MCF 10A (cell line): ENCODE data around the gene NSMCE4A. TPM values are rescaled to one million over a fixed set of nuclear protein-coding genes. Genes with fewer than 3 reads are reported as not detected.
A peak's percentile ranks its signal among the peaks of the same experiment; 100 is the strongest.

Experiments
- BruUV-seq: library from RNA; stranded (reverse); fragments of 400-500 nt; replicated peaks from 2 replicates; lab custom pipeline; 2021; lab: Mats Ljungman, UMichigan
- CTCF ChIA-PET: fragments of 300-600 bp; sonication (Branson Sonifier 250); formaldehyde crosslinking; extraction: SDS; loops from one replicate; lab custom pipeline; 2021; ENCODE audit warnings: antibody characterized with exemption, inconsistent platforms; lab: Yijun Ruan, JAX
- POLR2A ChIA-PET: fragments of 300-600, 350-650 bp; sonication (Branson Sonifier 250); formaldehyde crosslinking; extraction: SDS; loops from one replicate; lab custom pipeline; 2020; ENCODE audit warnings: antibody characterized with exemption, inconsistent platforms; lab: Yijun Ruan, JAX
- DNase-seq: peaks from one replicate; pipeline ENCODE4 v3.0.0-alpha.2; 2018; ENCODE audit not compliant: unreplicated experiment
- H3K27ac Mint-ChIP-seq: one replicate; pipeline ENCODE4 v1.8.0; 2022; ENCODE audit warnings: mild to moderate bottlenecking, low read depth, mixed read lengths; ENCODE audit not compliant: unreplicated experiment
- H3K27me3 Mint-ChIP-seq: one replicate; pipeline ENCODE4 v1.8.0; 2022; ENCODE audit warnings: mixed read lengths; ENCODE audit not compliant: insufficient read depth, unreplicated experiment
- H3K36me3 Mint-ChIP-seq: one replicate; pipeline ENCODE4 v1.8.0; 2022; ENCODE audit warnings: mild to moderate bottlenecking, moderate library complexity, mixed read lengths; ENCODE audit not compliant: insufficient read depth, unreplicated experiment
- H3K4me1 Mint-ChIP-seq: one replicate; pipeline ENCODE4 v1.8.0; 2022; ENCODE audit warnings: mixed read lengths; ENCODE audit not compliant: insufficient read depth, unreplicated experiment
- H3K4me3 Mint-ChIP-seq: one replicate; pipeline ENCODE4 v1.8.0; 2022; ENCODE audit warnings: mild to moderate bottlenecking, moderate library complexity, mixed read lengths; ENCODE audit not compliant: unreplicated experiment
- H3K9me3 Mint-ChIP-seq: one replicate; pipeline ENCODE4 v1.8.0; 2022; ENCODE audit warnings: mixed read lengths; ENCODE audit not compliant: unreplicated experiment
- intact Hi-C: fragments of 100-400 bp; cut with micrococcal nuclease; formaldehyde crosslinking; loops from 2 replicates; pipeline ENCODE4 v1.14.1; 2022
- total RNA-seq: library from RNA; stranded (reverse); gene quantifications from 2 replicates; pipeline ENCODE4 v1.2.3, GENCODE V29; 2022
- TF ChIP-seq, protein P1 (sequence below): fragments of 200-600 bp; IDR thresholded peaks from one replicate; pipeline ENCODE4 v1.8.0; 2022; ENCODE audit warnings: antibody characterized with exemption, mild to moderate bottlenecking; ENCODE audit not compliant: unreplicated experiment

Gene NSMCE4A
- total RNA-seq, 1 experiment from 2014 or later = 30.2 TPM

DNA sequence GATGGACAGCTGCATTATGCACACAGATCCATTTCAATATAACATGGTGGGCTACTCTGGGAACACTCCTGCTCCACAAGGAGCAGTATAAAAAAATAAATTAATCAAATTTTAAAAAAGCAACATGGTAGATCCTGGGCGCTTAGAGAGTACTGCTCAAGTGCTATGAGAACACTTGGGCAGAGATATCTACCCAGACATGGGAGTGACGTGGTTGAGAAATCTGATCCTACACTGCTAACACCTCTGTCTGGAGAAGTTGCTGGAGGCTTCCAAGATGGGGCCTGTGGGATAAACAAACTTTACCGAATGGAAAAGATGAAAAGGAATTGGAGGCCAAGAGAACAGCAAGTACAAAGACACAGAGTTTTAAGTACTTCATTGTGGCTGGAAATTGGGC is 9.0 kb downstream of the NSMCE4A start:
- intact Hi-C loops = no loop called here
- peaks cover 77% of the 10 kb centered on the region for H3K36me3 Mint-ChIP-seq

DNA sequence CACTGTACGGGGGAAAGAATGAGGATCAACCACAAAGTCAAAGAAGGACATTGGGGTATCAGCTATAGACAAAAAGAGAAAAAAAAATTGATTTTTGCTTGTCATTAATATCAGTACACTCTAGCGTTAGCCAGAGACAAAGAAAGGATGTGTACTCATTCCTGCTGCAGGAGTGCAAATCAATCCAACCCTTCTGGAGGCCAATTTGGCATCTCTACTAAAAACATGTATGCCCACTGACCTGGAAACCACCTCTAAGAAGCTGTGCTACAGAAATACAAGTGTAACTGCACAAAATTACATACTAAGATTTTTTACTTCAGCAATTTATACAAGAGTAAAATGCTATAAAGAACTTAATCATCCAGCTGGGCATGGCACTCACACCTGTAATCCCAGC is 13.6 kb downstream of the NSMCE4A start:
- Mint-ChIP-seq H3K27me3 (no peaks in the 10 kb centered on the region), H3K27ac (no peak overlapping the region), H3K9me3 (no peaks in the 10 kb centered on the region), H3K36me3 (peaks cover 61% of the 10 kb centered on the region), H3K4me1 (peaks cover 6% of the 10 kb centered on the region), H3K4me3 (no peak overlapping the region)
- ChIA-PET CTCF (interaction anchor here (0.6 kb wide), 1 partner anchor 353 kb away, joined by 3 read pairs; no protein-coding TSS in a partner anchor), POLR2A (interaction anchor here (0.6 to 0.9 kb wide), 2 partner anchors 12 to 259 kb away, joined by 3 read pairs; no protein-coding TSS in a partner anchor)
- TF ChIP-seq, protein P1, sequence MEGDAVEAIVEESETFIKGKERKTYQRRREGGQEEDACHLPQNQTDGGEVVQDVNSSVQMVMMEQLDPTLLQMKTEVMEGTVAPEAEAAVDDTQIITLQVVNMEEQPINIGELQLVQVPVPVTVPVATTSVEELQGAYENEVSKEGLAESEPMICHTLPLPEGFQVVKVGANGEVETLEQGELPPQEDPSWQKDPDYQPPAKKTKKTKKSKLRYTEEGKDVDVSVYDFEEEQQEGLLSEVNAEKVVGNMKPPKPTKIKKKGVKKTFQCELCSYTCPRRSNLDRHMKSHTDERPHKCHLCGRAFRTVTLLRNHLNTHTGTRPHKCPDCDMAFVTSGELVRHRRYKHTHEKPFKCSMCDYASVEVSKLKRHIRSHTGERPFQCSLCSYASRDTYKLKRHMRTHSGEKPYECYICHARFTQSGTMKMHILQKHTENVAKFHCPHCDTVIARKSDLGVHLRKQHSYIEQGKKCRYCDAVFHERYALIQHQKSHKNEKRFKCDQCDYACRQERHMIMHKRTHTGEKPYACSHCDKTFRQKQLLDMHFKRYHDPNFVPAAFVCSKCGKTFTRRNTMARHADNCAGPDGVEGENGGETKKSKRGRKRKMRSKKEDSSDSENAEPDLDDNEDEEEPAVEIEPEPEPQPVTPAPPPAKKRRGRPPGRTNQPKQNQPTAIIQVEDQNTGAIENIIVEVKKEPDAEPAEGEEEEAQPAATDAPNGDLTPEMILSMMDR = no peak
- intact Hi-C loops = no loop called here
- BruUV-seq = no TSS peak
- no peak for DNase-seq

More for the DNA sequence above, 9.0 kb downstream of the NSMCE4A start:
- POLR2A ChIA-PET = no interaction called here
- no TSS peak for BruUV-seq
- H3K27me3 Mint-ChIP-seq = no peaks in the 10 kb centered on the region
- H3K9me3 Mint-ChIP-seq = no peaks in the 10 kb centered on the region
- H3K4me1 Mint-ChIP-seq = no peaks in the 10 kb centered on the region
- no peak overlapping the region for H3K27ac Mint-ChIP-seq
- CTCF ChIA-PET = no interaction called here
- TF ChIP-seq, protein P1 = no peak
- no peak for DNase-seq
- no peak overlapping the region for H3K4me3 Mint-ChIP-seq

DNA sequence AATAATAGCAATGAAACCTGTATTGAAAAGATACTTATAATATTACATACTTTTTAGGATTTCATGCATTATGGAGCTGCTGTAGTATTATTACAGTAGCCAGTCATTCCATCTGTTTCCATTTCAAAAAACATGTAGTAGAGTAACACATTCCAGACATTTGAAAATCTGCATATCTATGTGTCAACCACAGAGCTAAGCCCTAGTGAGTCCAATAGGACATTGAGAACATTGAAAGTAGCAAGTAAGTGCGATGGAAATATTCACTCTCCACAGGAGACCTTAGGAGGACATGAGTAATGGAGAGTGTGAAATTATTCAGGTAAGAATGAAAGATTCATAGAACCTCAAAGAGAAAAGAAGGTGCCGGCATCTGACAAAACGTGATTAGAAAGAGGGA is 15.3 kb downstream of the NSMCE4A start:
- Mint-ChIP-seq H3K27me3 (no peaks in the 10 kb centered on the region), H3K36me3 (peaks cover 60% of the 10 kb centered on the region), H3K4me3 (no peak overlapping the region), H3K27ac (no peak overlapping the region), H3K9me3 (no peaks in the 10 kb centered on the region), H3K4me1 (peaks cover 22% of the 10 kb centered on the region)
- intact Hi-C loops = no loop called here
- TF ChIP-seq, protein P1 = no peak
- POLR2A ChIA-PET = no interaction called here
- CTCF ChIA-PET = interaction anchor here (1.0 kb wide), 1 partner anchor 14 kb away, joined by 3 read pairs; no protein-coding TSS in a partner anchor
- no peak for DNase-seq
- BruUV-seq = no TSS peak

DNA sequence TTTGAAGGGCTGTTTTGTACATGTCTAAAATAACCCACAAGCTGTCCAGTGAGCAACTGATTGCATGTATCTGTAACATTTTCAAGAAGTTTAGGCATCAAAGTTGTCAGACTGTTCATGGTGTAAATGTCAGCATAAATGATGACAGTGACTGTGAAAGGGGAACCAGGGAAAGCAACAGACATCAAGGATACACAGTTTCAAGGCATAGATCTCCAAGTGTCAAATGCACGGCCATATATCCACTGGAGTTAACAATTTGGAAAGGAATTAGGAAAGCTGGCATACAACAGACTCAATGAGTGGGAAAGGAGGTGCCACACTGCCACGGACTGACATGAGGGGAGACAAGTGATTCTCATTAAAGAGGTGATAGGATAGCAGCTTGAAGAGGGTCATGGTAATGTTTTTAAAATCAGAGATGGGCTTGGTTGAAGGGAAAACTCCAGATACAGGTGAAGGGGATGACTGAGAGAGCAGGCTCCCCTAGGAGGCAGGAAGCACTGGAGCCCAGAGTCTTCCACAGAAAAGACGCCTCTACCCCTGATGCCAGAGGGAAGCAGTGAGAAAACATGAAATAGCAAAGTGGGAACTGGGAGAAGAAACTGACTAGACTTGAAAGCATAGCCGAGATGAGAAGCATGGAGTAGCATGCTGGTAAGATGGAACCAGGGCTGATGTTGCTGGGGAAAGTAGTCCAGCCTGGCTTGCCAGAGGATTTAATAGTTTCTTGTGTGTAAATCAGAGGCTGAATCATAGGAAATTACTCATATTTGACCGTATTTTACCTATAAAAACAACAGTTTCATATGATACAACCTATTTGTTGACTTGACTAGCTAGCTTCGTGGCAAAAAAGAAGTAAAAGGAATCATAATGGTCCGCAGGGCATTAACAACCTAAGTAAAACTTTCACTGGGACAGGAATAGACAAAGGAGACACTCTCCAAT is 18.6 kb downstream of the NSMCE4A start:
- intact Hi-C loops = no loop called here
- no TSS peak for BruUV-seq
- Mint-ChIP-seq H3K9me3 (no peaks in the 10 kb centered on the region), H3K27me3 (no peaks in the 10 kb centered on the region), H3K27ac (peak overlapping the region; percentile 46), H3K4me1 (peaks cover 22% of the 10 kb centered on the region), H3K4me3 (no peak overlapping the region), H3K36me3 (peaks cover 39% of the 10 kb centered on the region)
- POLR2A ChIA-PET = interaction anchor here (0.8 to 0.9 kb wide), 2 partner anchors 11 to 28 kb away, joined by 4 to 5 read pairs; partner anchors contain the start of gene ATE1
- TF ChIP-seq, protein P1 = no peak
- CTCF ChIA-PET = no interaction called here
- peak; percentile 61 for DNase-seq
